Measurements from ENCODE around the gene ZBTB11.
A peak's percentile ranks its signal among the peaks of the same experiment; 100 is the strongest.
"Not testable (repeated sequence)": the region's sequence is repeated elsewhere in the genome, so short reads cannot be mapped to it uniquely, and the experiment has no call there.

ZBTB11 gene

DNA sequence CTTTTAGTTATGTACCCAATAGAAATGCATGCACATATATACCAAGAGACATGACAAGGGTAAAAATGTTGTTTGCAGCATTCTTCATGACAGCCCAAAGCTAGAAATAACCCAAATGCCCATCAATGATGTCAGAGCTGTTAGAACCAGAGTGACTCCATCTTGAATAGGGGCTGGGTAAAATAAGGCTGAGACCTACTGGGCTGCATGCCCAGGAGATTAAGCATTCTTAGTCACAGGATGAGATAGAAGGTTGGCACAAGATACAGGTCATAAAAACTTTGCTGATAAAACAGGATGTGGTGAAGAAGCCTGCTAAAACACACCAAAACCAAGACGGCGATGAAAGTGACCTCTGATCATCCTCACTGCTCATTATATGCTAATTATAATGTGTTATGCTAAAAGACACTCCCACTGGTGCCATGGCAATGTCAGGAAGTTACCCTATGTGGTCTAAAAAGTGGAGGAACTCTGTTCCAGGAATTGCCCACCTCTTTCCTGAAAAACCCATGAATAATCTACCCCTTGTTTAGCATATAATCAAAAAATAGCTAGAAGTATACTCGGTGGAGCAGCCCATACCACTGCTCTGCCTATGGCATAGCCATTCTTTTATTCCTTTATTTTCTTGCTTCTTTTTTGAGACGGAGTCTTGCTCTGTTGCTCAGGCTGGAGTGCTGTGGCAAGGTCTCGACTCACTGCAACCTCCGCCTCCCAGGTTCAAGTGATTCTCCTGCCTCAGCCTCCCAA, 32.9 kb downstream of the ZBTB11 start:
- FAIRE-seq: no peak

DNA sequence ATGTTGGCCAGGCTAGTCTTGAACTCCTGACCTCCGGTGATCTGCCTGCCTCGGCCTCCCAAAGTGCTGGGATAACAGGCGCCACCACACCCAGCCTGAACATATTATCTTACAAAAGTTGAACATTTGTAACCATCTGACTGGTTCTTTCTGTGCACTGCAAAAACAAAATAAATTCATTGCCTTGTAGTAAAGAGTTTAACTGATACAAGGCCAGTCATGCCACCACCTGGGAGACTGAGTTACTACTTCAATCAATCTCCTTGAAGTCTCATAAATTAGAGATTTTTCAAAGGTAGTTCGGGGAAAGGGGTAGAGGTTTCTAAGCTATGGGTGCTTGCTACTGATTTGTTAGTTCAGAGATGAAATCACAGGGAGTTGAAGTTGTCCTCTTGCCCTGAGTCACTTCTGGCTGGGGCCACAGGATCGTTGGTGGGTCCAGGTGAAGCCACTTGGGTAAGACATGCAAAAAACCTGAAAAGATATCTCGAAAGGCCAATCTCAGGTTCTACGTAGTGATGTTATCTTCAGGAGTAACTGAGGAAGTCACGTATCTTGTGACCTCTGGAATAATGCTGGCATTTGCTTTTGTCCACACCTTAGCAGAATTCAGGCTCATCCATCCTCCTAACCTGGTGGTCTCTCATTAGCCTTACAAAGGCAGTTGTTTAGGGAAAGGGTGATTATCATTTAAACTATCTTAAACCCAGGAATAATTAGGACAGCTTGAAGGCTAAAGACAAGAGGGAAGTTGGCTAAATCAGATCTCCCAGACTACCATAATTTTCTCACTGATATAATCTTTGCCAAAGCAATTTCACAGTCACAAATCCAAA, 33.7 kb downstream of the ZBTB11 start:
- FAIRE-seq: no peak
- no peak for DNase-seq (ENCODE audit: low spot score)

More for the DNA sequence above, 32.9 kb downstream of the ZBTB11 start:
- DNase-seq (ENCODE audit: low spot score): peak; percentile 17

DNA sequence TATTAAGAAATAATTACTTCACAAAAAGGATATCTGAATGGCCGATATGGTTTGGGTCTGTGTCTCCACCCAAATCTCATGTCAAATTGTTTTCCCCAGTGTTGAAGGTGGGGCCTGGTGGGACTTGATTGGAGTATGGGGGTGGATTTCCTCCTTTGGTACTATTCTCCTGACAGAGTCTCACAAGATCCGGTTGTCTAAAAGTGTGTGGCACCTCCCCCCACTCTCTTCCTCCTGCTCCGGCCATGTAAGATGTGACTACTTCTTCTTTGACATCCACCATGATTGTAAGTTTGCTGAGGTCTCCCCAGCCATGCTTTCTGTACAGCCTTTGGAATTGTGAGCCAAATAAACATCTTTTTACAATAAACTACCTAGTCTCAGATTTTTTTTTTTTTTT, 34.5 kb downstream of the ZBTB11 start:
- no peak for DNase-seq (ENCODE audit: low spot score)
- no peak for FAIRE-seq

DNA sequence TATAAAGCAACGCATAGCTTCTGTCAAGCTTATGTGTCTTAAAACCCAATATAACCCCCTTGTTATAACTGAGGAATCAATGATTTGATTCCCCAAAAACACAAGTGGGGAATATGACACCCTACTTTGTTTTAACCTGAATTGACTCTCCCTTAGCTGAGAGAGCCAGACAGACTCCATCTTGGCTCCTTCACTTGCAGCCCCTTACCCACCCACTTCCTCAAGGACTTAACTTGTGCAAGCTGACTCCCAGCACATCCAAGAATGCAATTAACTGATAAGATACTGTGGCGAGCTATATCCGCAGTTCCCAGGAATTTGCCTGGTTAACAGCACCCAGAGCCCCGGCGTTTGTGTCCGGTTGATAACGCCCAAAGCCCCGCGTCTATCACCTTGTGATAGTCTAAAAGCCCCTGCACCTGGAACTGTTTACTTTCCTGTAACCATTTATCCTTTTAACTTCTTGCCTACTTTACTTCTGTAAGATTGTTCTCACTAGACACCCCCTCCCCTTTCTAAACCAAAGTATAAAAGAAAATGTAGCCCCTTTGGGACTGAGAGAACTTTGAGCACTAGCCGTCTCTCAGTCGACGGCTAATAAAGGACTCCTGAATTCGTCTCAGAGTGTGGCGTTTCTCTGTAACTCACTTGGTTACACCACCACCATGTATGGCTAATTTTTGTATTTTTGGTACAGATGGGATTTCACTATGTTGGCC, 35.4 kb downstream of the ZBTB11 start:
- not testable (repeated sequence) for FAIRE-seq; DNase-seq (ENCODE audit: low spot score)

DNA sequence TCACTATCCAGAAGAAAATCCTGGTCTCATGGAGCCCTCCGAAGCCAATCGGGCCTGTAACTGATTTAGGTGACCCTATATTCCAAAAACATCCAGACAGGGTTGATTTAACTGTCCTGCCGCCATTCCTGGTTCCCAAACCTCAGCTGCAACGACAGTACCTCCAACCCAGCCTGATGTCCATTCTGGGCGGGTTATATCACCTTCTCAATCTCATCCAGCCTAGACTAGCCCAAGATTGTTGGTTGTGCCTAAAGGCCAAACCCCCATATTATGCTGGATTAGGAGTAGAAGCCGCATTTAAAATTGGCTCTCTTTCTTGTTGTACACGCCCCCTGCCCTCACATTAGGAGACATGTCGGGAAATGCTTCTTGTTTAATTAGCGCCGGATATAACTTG, 36.7 kb downstream of the ZBTB11 start:
- DNase-seq (ENCODE audit: low spot score): no peak
- FAIRE-seq: no peak

DNA sequence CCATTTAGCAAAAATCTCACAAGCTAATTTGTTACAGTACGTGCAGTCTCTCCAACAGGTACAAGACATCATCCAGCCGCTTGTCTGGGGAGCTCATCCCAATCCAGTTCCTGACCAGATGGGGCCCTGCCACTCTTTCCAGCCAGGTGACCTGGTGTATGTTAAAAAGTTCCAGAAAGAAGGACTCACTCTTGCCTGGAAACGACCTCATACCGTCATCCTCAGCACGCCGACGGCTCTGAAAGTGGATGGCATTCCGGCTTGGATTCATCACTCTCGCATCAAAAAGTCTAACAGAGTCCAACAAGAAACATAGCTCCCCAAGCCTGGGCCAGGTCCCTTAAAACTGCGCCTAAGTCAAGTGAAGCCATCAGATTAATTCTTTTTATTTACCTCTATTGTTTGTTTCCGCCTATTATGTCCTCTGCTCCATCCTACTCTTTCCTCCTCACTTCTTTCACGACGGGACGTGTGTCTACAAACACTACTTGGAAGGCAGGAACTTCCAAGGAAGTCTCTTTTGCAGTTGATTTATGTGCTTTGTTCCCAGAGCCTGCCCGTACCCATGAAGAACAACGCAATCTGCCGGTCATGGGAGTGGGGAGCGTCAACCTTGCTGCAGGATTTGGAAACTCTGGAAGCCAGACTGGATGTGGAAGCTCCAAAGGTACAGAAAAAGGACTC, 37.5 kb downstream of the ZBTB11 start:
- DNase-seq (ENCODE audit: low spot score): no peak
- no peak for FAIRE-seq

DNA sequence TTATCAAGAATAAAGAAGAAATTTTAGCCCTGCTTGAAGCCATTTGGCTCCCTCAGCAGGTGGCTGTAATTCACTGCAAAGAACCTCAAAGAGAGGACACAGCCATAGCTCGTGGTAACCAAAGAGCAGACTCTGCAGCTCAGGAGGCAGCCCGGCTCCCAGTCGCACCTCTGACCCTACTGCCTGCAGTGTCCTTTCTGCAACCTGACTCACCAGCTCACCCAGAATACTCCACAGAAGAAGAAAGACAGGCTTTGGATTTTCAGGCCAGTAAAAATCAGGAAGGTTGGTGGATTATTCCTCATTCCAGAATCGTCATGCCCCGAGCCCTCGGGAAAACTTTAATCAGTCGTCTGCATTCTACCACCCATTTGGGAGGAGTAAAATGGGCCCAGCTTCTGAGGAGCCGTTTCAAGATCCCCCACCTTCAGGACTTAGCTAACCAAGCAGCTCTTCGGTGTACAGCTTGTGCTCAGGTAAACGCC, 38.6 kb downstream of the ZBTB11 start:
- DNase-seq (ENCODE audit: low spot score) (no peak), FAIRE-seq (no peak)

DNA sequence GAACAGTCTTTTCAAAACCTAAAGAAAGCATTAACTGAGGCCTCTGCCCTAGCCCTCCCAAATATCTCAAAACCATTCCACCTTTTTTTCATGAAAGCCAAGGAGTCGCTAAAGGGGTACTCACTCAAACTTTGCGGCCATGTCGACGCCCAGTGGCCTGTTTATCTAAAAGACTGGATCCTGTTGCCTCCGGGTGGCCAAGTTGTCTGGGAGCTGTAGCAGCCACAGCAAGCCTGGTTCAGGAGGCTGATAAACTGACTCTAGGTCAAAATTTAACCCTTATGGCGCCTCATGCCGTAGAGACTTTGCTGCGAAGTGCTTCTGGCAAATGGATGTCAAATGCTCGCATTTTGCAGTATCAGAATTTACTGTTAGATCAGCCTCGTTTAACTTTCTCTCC, 39.5 kb downstream of the ZBTB11 start:
- FAIRE-seq: no peak
- no peak for DNase-seq (ENCODE audit: low spot score)

DNA sequence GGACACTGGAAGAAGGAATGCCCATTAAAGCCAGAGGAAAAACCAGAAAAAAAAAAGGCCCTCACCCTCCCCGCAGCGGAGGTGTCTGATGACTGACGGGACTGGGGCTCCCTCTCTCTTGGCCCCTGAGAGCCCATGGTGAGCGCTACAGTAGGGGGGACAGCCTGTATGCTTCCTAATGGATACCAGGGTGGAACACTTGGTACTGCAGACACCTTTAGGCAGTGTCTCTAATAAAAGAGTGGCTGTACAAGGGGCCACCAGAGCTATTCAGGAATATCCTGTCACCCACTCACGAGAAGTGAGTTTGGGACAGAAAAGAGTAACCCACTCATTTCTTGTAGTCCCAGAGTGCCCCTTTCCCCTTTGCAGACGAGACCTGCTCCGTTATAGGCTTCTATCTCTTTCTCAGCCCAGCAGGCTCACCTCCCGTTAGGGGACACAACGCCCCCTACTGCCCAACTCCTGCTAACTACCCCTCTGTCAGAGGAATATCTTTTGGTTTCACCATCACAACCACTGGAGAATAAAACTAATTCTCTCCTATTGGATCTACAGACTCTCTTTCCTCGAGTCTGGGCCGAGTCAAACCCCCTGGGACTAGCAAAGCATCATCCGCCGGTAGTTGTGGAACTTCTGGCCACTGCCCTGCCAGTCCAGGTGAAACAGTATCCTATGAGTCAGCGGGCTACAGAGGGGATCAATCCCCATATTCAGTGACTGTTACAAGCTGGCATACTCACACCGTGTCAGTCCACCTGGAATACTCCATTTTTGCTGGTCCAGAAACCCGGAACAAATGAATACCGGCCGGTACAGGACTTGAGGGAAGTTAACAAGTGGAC, 40.8 kb downstream of the ZBTB11 start:
- FAIRE-seq: no peak
- peak; percentile 66 for DNase-seq (ENCODE audit: low spot score)

DNA sequence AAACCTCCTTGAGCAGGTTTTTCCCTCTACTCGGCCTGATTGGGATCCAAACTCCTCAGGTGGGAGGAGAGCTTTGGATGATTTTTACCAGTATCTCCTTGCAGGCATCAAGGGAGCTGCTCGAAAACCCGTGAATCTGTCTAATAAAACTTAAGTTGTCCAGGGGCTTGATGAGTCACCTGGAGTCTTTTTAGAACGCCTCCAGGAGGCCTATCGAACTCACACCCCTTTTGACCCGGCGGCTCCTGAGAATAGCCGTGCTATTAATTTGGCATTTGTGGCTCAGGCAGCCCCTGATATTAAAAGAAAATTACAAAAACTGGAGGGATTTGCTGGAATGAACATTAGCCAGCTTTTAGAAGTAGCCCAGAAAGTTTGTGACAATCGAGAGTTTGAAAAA, 41.6 kb downstream of the ZBTB11 start:
- DNase-seq (ENCODE audit: low spot score): peak; percentile 42
- FAIRE-seq: no peak

DNA sequence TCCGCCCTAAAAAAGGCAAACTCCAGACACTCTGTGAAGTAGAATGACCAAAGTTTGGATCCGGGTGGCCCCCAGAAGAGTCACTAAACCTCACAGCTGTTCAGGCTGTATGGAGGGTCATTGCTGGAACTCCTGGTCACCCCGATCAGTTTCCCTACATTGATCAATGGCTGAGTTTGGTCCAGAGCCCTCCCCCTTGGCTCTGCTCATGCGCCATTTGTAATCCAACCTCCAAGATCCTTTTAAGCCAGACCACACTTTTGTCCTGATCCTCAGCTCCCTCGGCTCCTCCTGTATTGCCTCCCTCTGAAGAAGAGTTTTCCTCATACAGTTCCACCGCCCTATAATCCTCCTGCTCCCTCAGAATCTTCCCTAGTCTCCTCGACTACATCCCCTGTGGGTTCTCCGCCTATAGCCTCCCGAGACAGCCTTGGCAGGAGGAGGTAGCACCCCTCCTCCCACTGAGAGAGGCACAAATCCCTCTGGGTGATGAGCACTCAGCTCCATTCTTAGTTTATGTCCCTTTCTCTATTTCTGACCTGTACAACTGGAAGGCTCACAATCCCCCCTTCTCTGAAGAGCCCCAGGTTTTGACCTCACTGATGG, 42.2 kb downstream of the ZBTB11 start:
- DNase-seq (ENCODE audit: low spot score) (no peak), FAIRE-seq (no peak)

DNA sequence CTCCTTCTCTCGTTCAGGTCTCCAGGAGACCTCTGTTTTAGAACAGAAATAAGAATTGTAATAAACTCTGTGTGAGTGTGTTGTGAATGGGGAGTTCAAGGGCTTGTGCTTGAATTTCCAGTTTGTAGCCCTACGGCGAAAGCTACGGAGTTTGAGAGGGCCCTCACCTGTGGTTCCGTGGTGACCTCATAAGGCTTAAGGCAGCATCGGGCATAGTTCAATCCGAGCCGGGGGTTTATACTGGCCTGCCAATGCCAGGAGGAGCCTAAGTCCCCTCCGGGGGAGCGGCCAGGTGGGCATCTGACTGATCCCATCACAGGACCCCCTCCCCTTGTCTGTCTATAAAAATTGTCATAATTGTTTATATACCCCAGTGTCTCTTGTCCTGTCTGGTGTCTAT, 43.7 kb downstream of the ZBTB11 start:
- FAIRE-seq: no peak
- no peak for DNase-seq (ENCODE audit: low spot score)

DNA sequence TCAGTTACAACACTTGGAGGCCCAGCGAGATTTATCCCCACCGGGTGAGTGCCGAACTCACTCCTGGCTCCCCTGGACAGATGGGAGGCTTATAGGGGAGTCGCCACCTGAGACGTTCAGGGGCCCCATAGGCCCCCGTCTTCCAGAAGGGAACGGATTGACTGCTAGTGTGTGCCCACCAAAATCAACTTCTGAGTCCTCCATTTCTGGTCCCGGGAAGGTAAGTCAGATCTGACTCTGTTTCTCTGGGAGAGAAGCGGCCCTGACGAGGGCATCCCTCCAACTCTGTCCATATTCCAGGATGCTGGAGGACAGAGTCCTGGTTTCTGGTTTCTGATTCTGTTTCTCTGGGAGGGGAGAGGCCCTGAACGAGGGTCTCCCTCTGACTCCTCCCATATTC, 44.3 kb downstream of the ZBTB11 start:
- DNase-seq (ENCODE audit: low spot score): no peak
- FAIRE-seq: no peak

DNA sequence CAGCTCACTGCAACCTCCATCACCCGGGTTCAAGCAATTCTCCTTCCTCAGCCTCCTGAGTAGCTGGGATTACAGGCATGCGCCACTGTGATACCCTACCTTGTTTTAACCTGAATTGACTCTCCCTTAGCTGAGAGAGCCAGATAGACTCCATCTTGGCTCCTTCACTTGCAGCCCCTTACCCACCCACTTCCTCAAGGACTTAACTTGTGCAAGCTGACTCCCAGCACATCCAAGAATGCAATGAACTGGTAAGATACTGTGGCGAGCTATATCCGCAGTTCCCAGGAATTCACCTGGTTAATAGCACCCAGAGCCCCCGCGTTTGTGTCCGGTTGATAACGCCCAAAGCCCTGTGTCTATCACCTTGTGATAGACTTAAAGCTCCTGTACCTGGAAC, 45.0 kb downstream of the ZBTB11 start:
- FAIRE-seq: not testable (repeated sequence)

DNA sequence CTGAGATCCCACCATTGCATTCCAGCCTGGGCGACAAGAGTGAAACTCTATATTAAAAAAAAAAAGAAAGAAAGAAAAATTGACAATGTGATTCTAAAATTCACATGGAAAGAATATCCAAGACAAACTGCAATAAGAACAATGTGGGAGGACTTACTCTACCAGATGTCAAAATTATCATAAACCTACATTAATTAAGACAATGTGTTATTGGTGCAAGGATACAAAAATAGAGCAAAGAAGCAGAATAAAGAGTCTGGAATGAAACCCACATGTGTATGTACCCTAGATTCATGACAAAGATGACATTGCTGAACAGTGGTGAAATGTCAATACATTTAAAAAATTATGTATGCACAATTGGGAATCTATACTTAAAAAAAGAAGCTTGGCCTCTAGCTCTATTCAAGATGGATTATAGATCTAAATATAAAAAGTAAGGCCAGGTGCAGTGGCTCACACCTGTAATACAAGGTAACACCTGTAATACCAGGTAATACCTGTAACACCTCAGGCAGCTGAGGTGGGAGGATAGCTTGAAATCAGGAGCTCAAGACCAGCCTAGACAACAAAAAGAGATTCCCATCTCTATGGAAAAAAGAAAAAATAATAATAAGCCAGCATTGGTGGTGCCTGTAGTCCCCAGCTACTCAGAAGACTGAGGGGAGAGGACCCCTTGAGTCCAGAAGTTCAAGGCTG, 45.7 kb downstream of the ZBTB11 start:
- FAIRE-seq (no peak), DNase-seq (ENCODE audit: low spot score) (no peak)

More for the DNA sequence above, 45.0 kb downstream of the ZBTB11 start:
- not testable (repeated sequence) for DNase-seq (ENCODE audit: low spot score)

DNA sequence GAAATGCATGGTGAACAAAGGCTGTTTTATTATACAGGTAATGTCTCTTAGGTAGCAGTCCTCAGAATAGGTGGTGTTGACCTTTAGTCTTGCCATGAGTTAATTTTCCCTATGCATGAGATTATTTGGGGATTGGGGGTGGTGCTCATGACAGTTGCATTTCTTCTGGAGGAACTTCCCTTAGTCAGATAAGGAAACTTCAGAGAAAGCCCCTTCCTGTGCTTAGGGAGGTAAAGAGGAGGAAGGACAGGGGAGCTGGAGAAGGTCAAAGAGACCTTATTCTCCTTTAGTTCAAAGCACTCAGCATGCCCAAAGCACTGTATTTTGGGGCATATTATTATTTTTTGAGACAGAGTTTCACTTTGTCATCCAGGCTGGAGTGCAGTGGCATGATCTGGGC, 47.7 kb downstream of the ZBTB11 start:
- no peak for DNase-seq (ENCODE audit: low spot score)
- no peak for FAIRE-seq

DNA sequence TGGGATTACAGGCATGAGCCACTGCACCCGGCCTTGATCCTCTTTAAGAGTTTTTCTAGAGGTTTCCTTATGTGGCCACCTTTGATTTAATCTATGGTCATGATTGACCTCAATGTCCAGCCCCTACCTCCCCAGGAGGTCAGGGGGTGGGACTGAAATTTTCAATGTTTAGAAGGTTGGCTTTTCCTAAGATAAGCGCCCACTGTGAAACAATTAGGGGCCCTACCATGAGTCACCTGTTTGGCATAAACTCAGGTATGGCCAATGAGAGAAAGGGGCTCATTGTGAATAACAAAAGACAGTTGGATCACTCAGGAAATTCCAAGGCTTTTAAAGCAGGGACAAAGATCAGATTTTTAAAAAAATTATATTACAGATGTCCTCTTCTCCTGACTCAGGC, 51.1 kb downstream of the ZBTB11 start:
- DNase-seq (ENCODE audit: low spot score) (no peak), FAIRE-seq (no peak)

DNA sequence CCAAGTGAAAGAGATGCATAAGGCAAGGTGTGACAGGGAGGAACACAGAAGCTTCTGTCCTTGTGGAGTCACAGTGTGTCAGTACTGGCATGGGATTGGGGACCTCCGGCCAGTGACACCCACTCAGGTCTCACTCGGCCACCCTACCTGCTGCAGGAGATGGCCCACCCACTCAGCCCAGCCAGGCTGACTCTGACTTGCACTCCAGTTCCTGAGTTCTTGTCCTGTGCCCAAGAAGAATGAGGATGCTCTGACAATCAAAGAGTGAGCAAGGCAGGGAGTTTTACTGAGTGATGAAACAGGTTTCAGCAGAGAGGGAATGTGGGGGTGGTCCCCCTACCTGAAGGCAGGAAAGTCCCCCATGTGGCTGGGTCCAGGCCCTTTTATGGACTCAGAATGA, 52.1 kb downstream of the ZBTB11 start:
- DNase-seq (ENCODE audit: low spot score) (no peak), FAIRE-seq (no peak)

DNA sequence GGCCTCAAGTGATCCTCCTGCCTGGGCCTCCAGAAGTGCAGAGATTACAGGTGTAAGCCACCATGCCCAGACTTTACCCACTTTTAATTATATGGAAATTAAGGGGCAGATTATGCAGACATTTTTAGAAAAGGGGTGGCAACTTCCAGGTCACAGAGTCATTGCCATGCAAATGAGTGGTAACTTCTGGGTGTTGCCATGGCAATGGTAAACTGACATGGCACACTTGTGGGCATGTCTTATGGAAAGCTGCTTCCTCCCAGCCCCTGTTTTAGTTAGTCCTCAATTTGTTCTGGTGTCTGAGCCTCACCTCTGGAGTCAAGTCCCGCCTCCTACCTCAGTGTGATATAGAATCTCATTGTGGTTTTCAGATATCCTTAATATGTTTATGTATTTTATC, 53.3 kb downstream of the ZBTB11 start:
- FAIRE-seq (no peak), DNase-seq (ENCODE audit: low spot score) (no peak)

Data from urothelium cell line (cell line).